AG09309 (cell line): ENCODE results near the gene CASQ1.

Experiments used
- DNase-seq: peaks from one replicate; pipeline ENCODE4 v3.0.0-alpha.2; 2010; ENCODE audit warnings: low read depth
- H3K4me3 ChIP-seq: 2 replicates; pipeline ENCODE4 v1.5.1; 2011; ENCODE audit warnings: mild to moderate bottlenecking, low read depth, low read length, moderate library complexity; ENCODE audit not compliant: control insufficient read depth
- TF ChIP-seq, protein P1 (sequence below): IDR thresholded peaks from 2 replicates; pipeline ENCODE4 v1.5.1; 2011; ENCODE audit warnings: mild to moderate bottlenecking, low read depth, low read length, inconsistent platforms; ENCODE audit not compliant: insufficient read depth, control insufficient read depth; ENCODE audit errors: missing control alignments

Gene CASQ1

GRCh38 chr1:160161965-160162705, 28.2 kb upstream of the CASQ1 start:
- H3K4me3 ChIP-seq = no peak overlapping the region
- DNase-seq = no peak
- TF ChIP-seq, protein P1, sequence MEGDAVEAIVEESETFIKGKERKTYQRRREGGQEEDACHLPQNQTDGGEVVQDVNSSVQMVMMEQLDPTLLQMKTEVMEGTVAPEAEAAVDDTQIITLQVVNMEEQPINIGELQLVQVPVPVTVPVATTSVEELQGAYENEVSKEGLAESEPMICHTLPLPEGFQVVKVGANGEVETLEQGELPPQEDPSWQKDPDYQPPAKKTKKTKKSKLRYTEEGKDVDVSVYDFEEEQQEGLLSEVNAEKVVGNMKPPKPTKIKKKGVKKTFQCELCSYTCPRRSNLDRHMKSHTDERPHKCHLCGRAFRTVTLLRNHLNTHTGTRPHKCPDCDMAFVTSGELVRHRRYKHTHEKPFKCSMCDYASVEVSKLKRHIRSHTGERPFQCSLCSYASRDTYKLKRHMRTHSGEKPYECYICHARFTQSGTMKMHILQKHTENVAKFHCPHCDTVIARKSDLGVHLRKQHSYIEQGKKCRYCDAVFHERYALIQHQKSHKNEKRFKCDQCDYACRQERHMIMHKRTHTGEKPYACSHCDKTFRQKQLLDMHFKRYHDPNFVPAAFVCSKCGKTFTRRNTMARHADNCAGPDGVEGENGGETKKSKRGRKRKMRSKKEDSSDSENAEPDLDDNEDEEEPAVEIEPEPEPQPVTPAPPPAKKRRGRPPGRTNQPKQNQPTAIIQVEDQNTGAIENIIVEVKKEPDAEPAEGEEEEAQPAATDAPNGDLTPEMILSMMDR = peak; percentile 80

DNA sequence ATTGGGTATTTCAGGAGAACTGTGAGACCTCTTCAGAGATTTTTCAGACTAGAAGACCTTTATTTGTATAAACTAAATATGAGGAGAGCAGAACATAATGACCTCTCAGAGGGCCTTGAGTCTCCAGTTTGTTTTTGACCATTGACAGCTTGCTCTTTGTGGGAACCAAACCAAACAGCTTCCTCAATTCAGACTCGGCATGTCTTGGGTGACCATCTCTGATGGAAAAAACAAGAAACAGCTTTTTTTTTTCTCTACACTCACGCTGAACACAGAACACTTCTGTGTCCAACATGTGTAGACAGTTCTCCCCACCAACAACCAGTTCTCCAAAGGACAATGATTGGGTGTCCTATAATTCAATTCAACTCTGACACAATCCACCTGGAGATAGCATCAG, 27.4 kb upstream of the CASQ1 start:
- no peak for DNase-seq
- H3K4me3 ChIP-seq = no peak overlapping the region
- TF ChIP-seq, protein P1 = no peak

GRCh38 chr1:160163615-160164014, 26.8 kb upstream of the CASQ1 start:
- no peak overlapping the region for H3K4me3 ChIP-seq
- TF ChIP-seq, protein P1 = peak; percentile 21
- DNase-seq = no peak

- H3K4me3 ChIP-seq = no peak overlapping the region
- DNase-seq = no peak
- TF ChIP-seq, protein P1 = no peak
These were observed 26.3 kb upstream of the CASQ1 start for GRCh38 chr1:160164121-160164520.

DNA sequence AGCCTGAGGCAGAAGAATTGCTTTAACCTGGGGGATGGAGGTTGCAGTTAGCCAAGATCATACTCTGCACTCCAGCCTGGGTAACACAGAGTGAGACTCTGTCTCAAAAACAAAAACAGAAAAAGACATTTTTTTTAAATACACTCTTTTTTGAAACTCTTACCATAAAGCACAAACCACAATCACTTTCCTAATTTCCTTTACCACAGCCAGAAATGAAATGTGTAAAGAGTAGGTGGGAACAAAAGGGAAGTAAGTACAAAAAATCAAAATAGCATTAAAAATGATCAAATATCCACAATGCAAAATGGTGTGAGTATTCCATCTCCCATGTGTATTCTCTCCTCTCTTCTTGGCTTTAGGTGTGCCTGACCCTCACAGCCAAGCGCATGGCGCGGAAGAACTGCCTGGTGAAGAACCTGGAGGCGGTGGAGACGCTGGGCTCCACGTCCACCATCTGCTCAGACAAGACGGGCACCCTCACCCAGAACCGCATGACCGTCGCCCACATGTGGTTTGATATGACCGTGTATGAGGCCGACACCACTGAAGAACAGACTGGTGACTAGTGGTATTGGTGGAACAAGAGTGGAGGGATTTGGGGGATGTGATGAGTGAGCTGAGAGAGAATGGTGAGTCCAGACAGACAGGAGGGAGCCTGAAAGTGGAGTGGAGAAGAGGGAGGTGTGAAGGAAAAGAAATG, 24.1 kb upstream of the CASQ1 start:
- DNase-seq = no peak
- TF ChIP-seq, protein P1 = no peak
- H3K4me3 ChIP-seq = no peak overlapping the region

DNA sequence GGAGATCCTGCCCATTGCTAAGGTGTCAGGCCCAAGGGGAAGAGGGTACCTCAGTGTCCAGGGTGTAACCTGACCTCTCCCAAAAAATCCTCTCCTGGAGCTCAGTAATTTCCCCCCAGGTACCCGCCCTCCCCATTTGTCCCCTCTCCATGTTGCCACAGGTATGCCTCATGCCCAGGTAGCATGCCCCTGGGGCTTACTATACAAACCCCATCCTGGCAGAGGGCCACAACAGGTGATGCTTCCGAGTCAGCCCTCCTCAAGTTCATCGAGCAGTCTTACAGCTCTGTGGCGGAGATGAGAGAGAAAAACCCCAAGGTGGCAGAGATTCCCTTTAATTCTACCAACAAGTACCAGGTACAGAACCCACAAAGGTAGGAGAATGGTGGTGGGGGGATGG, 23.3 kb upstream of the CASQ1 start:
- TF ChIP-seq, protein P1 = no peak
- no peak overlapping the region for H3K4me3 ChIP-seq
- no peak for DNase-seq
